Thymus (tissue), 11 donors: Measurements from ENCODE around the gene DAP3. TPM values are rescaled to one million over a fixed set of nuclear protein-coding genes. Genes with fewer than 3 reads are reported as not detected.
"Not testable (repeated sequence)": the region's sequence is repeated elsewhere in the genome, so short reads cannot be mapped to it uniquely, and the experiment has no call there.

Experiments used
- DNase-seq, 9 donors: peaks; one replicate each; pipeline ENCODE4 v3.0.0-alpha.2; 2013; ENCODE audit warnings: low spot score in 9 of 9, low read depth in 6 of 9, missing footprints in 1 of 9
- H3K27ac ChIP-seq, 2 donors: one replicate each; pipeline ENCODE4 v1.5.1; 2013; ENCODE audit warnings: control low read depth in 1 of 2, low read depth in 1 of 2, low read length in 1 of 2, mild to moderate bottlenecking in 1 of 2, moderate library complexity in 1 of 2
- H3K27me3 ChIP-seq, 2 donors: one replicate each; pipeline ENCODE4 v1.5.1; 2013; ENCODE audit warnings: low read length in 1 of 2; ENCODE audit not compliant: control insufficient read depth in 2 of 2, insufficient read depth in 1 of 2
- H3K36me3 ChIP-seq, 2 donors: one replicate each; pipeline ENCODE4 v1.5.1; 2013; ENCODE audit warnings: low read length in 1 of 2, mild to moderate bottlenecking in 1 of 2, moderate library complexity in 1 of 2; ENCODE audit not compliant: control insufficient read depth in 2 of 2, insufficient read depth in 2 of 2
- H3K4me1 ChIP-seq, 2 donors: one replicate each; pipeline ENCODE4 v1.5.1; 2013; ENCODE audit warnings: low read length in 2 of 2; ENCODE audit not compliant: control insufficient read depth in 2 of 2, insufficient read depth in 2 of 2
- H3K4me3 ChIP-seq, 2 donors: one replicate each; pipeline ENCODE4 v1.5.1; 2013; ENCODE audit warnings: low read length in 2 of 2, control low read depth in 1 of 2, mild to moderate bottlenecking in 1 of 2
- H3K9me3 ChIP-seq, 2 donors: one replicate each; pipeline ENCODE4 v1.5.1; 2013; ENCODE audit warnings: low read length in 1 of 2, mild to moderate bottlenecking in 1 of 2; ENCODE audit not compliant: control insufficient read depth in 2 of 2, insufficient read depth in 1 of 2
- WGBS: extraction: QIAGEN DNeasy Blood & Tissue Kit; methylation state at CpG from one replicate; pipeline ENCODE4 v1.1.7; 2013; 5-methylcytosine and 5-hydroxymethylcytosine counted together
- polyA plus RNA-seq: library from polyadenylated mRNA; stranded (reverse); fragments of 200-250 nt; gene quantifications from one replicate; pipeline ENCODE4 v1.2.3, GENCODE V29; 2013
- total RNA-seq: library from RNA; stranded (reverse); fragments of 120-200 nt; gene quantifications from one replicate; pipeline ENCODE4 v1.2.4, GENCODE V29; 2013
- donor health status: healthy.

Gene DAP3
- total and polyA plus RNA-seq, 2 donors: 63.7 to 156 TPM

DNA sequence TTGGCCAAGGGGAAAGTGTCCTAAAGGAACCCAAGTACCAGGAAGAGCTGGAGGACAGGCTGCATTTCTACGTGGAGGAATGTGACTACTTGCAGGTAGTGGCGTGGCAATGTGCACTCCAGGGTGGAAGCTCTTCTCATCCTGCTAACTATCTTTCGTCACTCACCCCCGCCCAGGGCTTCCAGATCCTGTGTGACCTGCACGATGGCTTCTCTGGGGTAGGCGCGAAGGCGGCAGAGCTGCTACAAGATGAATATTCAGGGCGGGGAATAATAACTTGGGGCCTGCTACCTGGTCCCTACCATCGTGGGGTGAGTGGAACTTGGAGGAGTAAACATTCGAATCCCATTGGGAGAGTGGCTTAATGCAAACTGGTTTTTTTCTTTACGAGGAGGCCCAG is 58.7 kb downstream of the DAP3 start:
- H3K27ac ChIP-seq, H3K4me3 ChIP-seq, H3K4me1 ChIP-seq, H3K27me3 ChIP-seq, H3K9me3 ChIP-seq, DNase-seq: not testable (repeated sequence)
- peaks cover 3 to 24% of the 10 kb centered on the region in 2 donors for H3K36me3 ChIP-seq
- 97% methylated on average over 11 of the region's 12 CpGs for WGBS

DNA sequence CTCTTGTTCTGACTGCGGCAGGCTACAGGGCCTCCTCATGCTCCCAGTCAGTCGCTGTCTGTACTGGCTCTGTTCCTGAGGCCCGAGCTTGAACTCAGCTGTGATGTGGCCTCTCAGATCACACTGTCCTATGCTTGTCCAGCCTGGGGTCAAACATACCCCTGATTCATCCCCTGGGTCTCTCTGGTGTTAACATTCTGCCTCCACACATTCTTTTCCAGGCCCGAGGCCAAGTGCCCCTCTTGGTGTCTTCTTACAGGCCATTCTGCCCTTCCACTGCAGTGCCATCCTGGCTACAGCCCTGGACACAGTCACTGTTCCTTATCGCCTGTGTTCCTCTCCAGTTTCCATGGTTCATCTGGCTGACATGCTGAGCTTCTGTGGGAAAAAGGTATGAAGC is 59.2 kb downstream of the DAP3 start:
- peaks cover 9 to 30% of the 10 kb centered on the region in 2 donors for H3K36me3 ChIP-seq
- not testable (repeated sequence) for H3K27ac ChIP-seq, H3K27me3 ChIP-seq, H3K4me1 ChIP-seq, H3K4me3 ChIP-seq, DNase-seq, H3K9me3 ChIP-seq
- 97% methylated on average over 5 of the region's 5 CpGs for WGBS

DNA sequence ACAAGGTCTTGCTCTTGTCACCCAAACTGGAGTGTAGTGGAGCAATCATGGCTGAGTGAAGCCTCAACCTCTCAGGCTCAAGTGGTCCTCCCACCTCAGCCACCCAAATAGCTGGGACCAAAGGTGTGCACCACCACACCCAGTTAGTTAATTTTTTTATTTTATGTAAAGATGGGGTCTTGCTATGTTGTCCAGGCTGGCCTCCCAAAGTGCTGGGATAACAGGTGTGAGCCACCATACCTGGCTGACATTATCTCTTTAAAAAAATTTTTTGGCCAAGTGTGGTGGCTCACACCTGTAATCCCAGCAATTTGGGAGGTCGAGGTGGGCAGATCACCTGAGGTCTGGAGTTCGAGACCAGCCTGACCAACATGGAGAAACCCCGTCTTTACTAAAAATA is 70.1 kb downstream of the DAP3 start:
- H3K4me3 ChIP-seq: not testable (repeated sequence)

DNA sequence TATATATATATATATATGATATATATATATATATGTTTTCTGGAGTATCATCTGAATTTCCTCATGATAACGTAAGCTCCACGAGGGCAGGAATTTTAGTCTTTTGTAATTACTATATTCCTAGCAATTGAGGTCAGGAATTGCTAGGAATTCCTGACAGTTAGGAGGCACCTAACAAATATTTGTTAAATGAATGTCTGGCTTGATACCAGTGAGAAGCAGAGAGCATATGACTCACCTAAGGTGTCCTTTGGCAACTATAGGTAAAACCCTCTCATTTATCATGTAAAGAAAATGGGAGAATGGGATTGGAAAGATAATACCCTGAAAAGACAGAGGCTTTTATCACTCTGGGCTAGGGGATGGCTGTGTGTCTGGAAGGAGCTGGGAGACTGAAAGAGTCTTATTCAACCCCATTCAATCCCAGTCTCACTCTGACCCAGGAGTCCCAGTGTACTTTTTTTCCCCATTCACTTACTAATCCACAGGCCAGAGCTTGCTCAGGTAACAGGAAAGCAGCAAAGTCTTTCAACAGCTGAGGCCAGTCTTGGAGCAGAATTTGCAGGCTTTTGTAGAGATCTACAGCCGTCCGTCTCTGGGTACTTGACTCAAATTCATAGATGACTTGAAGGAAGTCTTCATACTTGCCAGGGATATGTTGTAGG is 71.2 kb downstream of the DAP3 start:
- no peaks in the 10 kb centered on the region for H3K27me3 ChIP-seq
- no peak overlapping the region for H3K27ac ChIP-seq
- no peak overlapping the region for H3K4me3 ChIP-seq
- no peaks in the 10 kb centered on the region for H3K9me3 ChIP-seq
- no peak for DNase-seq
- peaks cover 65 to 81% of the 10 kb centered on the region in 2 donors for H3K36me3 ChIP-seq
- WGBS: 98% methylated on average over 4 of the region's 4 CpGs
- no peaks in the 10 kb centered on the region for H3K4me1 ChIP-seq

More for the DNA sequence above, 70.1 kb downstream of the DAP3 start:
- H3K36me3 ChIP-seq: peaks cover 66 to 82% of the 10 kb centered on the region in 2 donors
- not testable (repeated sequence) for DNase-seq, H3K27ac ChIP-seq, H3K9me3 ChIP-seq, H3K27me3 ChIP-seq, H3K4me1 ChIP-seq
- WGBS: 98% methylated on average over 3 of the region's 3 CpGs

DNA sequence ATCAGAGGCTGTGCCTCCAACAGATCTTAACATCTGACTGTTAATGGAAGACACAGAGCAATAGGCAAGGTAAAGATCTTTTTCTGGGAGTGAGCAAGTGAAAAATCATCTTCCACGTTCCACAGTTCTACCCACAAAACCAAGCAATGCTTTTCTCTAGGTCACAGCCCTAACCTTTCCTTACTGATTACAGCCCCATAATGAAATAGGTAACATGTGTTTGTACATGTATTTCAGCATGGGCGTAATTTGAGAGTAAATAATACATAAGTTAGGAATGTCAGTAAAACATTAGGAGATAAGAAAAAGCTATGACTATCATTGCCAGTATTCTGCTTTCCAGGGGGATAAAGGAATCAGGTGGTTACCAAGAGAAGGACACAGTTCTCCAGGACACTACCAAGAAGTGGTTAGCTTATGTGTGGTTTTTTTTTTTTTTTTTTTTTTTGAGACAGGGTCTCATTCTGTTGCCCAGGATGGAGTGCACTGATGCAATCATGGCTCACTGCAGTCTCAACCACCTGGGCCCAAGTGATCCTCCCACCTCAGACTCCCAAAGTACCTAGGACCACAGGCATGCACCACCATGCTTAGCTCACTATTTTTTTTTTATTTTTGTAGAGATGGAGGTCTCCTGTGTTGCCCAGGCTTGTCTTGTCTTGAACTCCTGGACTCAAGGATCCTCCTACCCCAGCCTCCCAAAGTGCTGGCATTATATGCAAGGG is 72.0 kb downstream of the DAP3 start:
- Histone ChIP-seq H3K27me3 (no peaks in the 10 kb centered on the region), H3K4me1 (no peaks in the 10 kb centered on the region), H3K9me3 (no peaks in the 10 kb centered on the region), H3K4me3 (no peak overlapping the region), H3K27ac (no peak overlapping the region), H3K36me3 (peaks cover 69 to 82% of the 10 kb centered on the region in 2 donors)
- 98% methylated on average over 2 of the region's 2 CpGs for WGBS
- DNase-seq: no peak

DNA sequence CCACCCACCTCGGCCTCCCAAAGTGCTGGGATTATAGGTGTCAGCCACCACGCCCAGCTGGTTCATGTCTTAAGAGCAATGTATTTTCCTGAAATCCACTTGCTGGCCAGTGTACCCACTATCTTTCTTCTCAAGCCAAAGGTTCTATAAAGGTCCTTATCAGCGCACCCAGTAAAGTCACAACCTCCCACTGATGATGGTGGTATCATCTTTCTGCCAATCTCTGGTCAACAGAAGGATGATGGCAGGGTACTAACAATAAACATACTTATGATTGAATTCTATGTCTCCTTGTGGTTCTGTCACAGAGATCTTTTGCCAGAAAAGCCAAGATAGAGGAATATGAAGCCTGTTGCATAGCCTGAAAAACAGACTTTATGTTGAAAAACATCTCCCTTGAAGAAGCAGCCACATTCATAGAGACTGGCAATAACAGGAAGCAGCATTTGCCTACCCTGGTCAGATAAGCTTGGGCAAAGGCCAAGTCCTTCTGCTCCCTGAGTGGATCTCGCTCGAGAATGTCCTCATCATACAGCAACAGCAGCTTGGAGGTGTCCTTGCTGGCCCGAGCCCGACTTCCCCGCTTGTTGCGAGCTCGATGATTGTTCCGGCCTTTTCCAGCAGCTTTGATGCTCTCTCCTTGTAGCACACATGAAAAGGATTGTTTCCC is 73.0 kb downstream of the DAP3 start:
- no peak overlapping the region for H3K4me3 ChIP-seq
- WGBS: 95% methylated on average over 11 of the region's 11 CpGs
- DNase-seq: no peak
- peaks cover 71 to 80% of the 10 kb centered on the region in 2 donors for H3K36me3 ChIP-seq
- H3K4me1 ChIP-seq: no peaks in the 10 kb centered on the region
- no peaks in the 10 kb centered on the region for H3K27me3 ChIP-seq
- H3K27ac ChIP-seq: no peak overlapping the region
- no peaks in the 10 kb centered on the region for H3K9me3 ChIP-seq

DNA sequence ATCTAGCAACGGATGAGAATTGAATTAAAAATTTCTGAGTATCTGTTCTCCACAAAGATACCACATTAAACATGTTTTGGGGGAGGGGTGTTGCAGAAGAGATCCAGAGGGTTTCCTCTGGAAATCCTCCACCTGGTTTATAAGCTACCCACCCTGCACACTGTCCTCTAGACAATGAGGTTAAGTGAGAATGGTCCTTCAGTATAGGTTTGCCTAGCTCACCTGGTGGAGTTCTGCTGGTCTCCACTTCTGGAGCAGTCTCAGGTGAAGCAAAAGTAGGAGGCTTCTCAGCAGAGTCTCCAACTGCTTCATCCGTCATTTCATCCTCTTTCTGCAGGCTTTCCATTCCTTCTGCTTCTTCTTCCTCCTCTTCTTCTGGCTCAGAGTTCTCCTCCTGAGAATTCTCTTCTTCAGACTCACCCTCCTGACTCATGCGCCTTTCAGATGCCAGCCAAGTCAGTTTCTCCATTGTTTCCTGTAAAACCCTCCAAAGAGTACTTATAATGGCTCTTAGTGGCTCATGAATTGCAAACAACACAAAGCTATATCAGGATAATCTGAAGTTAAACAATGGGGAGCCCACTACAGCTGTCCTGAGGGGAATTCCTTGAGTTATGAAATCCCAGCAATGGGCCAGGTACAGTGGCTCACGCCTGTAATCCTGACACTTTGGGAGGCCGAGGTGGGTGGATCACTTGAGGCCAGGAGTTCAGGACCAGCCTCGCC is 74.4 kb downstream of the DAP3 start:
- not testable (repeated sequence) for H3K4me3 ChIP-seq, H3K9me3 ChIP-seq, H3K4me1 ChIP-seq, DNase-seq, H3K27me3 ChIP-seq, H3K27ac ChIP-seq
- 93% methylated on average over 6 of the region's 6 CpGs for WGBS
- H3K36me3 ChIP-seq: peaks cover 69 to 81% of the 10 kb centered on the region in 2 donors

DNA sequence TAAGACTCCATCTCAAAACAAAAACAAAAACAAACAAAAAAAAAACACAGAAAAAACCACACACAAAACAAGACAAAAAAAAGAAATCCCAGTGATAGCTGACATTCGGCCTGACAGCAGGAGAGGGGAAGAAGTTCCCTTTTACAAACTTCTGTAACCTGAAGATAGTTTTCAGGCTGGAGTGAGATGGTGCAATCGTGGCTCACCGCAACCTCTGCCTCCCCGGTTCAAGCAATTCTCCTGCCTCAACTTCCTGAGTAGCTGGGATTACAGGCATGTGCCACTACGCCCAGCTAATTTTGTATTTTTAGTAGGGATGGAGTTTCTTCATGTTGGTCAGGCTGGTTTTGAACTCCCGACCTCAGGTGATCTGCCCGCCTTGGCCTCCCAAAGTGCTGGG is 75.1 kb downstream of the DAP3 start:
- DNase-seq, H3K27me3 ChIP-seq, H3K4me3 ChIP-seq, H3K9me3 ChIP-seq, H3K4me1 ChIP-seq, H3K27ac ChIP-seq: not testable (repeated sequence)
- WGBS: 96% methylated on average over 7 of the region's 7 CpGs
- peaks cover 70 to 80% of the 10 kb centered on the region in 2 donors for H3K36me3 ChIP-seq
